HEK293T (cell line): ENCODE measurements around the gene PEMT.

Experiments
- ELF4 ChIP-seq: fragments of 450-650 bp; IDR thresholded peaks from 2 replicates; pipeline ENCODE4 v1.6.1; 2017; ENCODE audit warnings: antibody characterized with exemption
- HDGF ChIP-seq: fragments of 450-650 bp; IDR thresholded peaks from 2 replicates; pipeline ENCODE4 v1.6.1; 2017; ENCODE audit warnings: antibody characterized with exemption, borderline replicate concordance
- SUZ12 ChIP-seq: fragments of 450-650 bp; IDR thresholded peaks from 2 replicates; pipeline ENCODE4 v1.6.1; 2016; ENCODE audit warnings: mild to moderate bottlenecking

GRCh38 chr17:17518951-17519350 lies 72.6 kb downstream of the PEMT start:
- TF ChIP-seq HDGF (no peak), SUZ12 (no peak), ELF4 (no peak)
